SH-SY5Y (cell line): ENCODE measurements around the gene OBSL1.
A peak's percentile ranks its signal among the peaks of the same experiment; 100 is the strongest.

ENCODE experiments used
- GATA2 ChIP-seq: IDR thresholded peaks from 2 replicates; pipeline ENCODE4 v1.6.1; 2011; ENCODE audit warnings: mild to moderate bottlenecking, low read depth, low read length
- GATA3 ChIP-seq: IDR thresholded peaks from 2 replicates; pipeline ENCODE4 v1.6.1; 2011; ENCODE audit warnings: low read depth, mild to moderate bottlenecking, low read length, moderate library complexity

Gene OBSL1

DNA sequence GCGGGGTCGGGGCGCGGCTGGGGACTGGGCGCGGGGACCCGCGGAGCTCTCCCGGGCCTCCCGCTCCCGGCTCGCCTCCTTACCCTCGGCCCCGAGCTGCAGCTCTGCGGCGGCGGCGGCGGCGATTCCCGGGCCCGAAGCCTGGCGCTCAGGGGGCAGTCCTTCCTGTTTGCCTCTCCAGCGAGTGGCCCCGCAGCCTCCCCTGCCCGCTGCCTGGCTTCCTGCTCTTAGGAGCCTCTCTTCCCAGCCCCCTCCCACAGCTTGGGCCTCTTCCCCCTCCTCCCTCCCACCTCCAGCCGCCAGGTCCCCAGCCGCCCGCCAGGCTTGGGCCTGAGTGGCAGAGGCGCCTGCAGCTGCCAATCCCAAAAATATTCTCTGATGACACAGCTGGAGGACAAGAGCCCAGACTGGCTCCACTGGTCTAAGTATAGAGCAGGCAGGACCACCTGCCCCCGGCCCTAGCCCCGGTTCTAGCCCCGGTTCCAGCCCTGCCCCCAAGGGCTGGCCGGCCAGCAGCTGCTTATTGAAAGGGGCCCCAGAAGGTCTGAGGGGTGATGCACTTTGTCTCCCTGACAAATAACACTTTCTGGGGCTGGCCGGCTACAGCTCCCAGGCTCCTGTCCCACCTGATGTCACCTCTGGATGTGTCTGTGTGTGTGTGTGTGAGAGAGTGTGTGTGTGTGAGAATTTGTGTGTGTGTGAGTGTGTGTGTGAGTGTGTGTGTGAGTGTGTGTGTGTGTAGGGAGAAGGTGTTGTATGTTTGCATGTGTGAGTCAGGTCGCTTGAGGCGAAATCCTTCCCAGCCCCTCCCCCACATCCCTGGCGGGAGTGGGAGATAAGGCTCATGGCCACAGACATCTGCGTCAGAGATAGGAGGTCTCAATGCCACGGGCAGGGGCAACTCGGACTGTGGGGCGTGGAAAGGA is at the start of gene OBSL1:
OBSL1 (minus strand) TSS at position 229 of the 926 bp plus-strand sequence. CDS start 307 bp downstream, outside the sequence.
- TF ChIP-seq GATA3 (no peak), GATA2 (peak; percentile 76)

DNA sequence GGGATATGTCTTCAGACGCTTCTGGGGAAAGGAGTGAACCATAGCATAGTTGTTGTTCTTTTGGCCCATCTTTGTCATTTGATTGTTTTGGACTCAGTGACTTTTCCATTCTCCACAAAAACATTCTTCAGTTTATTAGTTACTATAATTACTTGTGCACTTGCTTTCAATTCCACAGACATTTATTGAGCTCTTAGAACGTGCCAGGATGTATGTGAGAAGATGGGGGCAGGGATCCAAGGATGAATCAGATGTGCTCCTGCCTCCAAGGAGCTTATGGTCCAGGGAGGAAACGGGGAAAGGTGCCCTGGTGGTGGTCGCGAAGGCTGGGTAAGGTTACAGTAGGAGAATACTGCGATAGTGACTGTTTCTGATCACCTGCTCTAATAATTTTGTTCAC is 49.2 kb upstream of the OBSL1 start:
- TF ChIP-seq GATA3, result no peak
- no peak for TF ChIP-seq GATA2

DNA sequence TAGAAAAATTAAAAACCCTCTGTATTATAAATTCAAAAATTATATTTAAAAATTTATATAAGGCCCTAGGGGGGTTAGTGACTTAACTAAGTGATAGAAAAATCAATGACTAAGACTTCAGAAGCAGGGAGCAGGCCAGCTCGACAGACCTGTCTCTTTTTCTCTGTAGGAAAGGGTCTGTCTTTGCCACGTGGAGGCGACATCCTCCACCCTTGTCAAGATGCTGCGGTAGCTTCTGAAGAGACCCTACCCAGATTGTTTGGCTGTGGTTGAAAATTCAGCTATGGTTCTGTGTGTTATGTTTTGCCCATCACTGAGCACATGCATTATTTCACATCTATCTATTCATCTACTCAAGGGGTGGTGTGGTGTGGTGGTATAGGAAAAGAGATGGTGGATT is 47.9 kb upstream of the OBSL1 start:
- TF ChIP-seq GATA3, result no peak
- no peak for TF ChIP-seq GATA2

DNA sequence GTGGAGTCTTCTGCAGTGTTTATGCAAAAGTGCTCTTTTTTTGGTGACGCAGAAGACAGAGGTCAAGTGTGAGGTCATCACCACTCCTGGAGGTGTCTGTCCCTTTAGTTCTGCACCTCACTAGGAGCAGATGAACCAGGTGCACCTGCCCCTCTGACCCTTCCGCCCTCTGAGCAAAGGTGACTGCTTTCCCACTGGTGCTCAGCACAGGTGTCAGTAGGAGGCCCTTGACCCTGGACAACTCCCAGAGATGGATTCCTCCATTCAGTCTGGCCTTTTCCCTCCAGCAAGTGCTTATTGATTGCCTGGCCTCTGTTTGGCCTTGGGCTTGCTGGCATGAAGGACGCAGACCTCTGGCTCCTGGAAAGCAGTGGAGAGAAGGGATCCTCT is 47.4 kb upstream of the OBSL1 start:
- TF ChIP-seq GATA3, result no peak
- TF ChIP-seq GATA2, result no peak

DNA sequence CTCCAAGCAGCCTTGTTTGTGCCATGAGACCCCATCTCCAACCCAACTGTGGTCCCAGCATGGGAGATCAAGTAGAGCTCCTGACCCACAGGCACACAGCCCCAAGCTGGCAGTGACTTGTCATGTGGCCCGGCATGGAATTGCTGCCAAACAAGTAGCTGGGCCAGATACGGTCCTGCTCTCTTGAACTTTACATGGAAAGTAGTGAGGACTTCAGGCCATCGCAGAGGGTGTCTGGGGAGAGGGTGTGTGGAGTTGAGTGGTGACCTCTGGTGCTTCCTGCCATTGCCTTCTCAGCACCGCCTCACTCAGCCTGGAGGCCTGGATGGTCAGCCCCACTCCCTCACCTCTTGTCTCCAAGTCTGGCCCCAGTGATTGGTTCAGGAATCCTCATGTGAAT is 45.2 kb upstream of the OBSL1 start:
- TF ChIP-seq GATA3 (no peak), GATA2 (no peak)

DNA sequence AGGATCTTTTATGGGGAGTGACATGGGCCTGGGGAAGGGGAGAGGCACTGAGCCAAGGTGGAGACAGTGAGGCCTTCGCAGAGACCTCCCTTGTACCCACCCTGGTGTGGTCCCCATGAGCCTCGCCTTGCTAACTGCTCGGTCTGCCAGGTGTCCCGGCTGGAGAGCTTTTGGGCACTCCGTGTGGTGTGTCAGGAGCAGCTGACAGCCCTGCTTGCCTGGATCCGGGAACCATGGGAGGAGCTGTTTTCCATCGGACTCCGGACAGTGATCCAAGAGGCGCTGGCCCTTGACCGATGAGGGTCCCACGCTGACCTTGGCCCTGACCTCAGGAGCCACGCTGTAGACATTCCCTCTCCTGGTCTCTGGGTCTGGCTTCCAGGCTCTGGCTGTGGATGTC is 44.6 kb upstream of the OBSL1 start:
- TF ChIP-seq GATA2, result no peak
- TF ChIP-seq GATA3, result no peak

DNA sequence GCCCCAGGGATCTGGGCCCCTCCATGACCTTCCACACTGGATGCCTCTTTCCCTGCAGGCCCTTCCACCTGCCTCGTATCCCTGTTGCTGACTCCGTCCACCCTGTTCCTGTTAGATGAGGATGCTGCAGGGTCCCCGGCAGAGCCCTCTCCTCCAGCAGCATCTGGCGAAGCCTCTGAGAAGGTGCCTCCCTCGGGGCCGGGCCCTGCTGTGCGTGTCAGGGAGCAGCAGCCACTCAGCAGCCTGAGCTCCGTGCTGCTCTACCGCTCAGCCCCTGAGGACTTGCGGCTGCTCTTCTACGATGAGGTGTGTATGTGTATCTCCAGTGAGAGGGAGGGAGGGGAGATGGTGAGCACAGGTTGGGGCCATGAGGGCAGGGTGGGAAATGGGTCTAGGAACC is 43.7 kb upstream of the OBSL1 start:
- no peak for TF ChIP-seq GATA3
- TF ChIP-seq GATA2, result no peak

DNA sequence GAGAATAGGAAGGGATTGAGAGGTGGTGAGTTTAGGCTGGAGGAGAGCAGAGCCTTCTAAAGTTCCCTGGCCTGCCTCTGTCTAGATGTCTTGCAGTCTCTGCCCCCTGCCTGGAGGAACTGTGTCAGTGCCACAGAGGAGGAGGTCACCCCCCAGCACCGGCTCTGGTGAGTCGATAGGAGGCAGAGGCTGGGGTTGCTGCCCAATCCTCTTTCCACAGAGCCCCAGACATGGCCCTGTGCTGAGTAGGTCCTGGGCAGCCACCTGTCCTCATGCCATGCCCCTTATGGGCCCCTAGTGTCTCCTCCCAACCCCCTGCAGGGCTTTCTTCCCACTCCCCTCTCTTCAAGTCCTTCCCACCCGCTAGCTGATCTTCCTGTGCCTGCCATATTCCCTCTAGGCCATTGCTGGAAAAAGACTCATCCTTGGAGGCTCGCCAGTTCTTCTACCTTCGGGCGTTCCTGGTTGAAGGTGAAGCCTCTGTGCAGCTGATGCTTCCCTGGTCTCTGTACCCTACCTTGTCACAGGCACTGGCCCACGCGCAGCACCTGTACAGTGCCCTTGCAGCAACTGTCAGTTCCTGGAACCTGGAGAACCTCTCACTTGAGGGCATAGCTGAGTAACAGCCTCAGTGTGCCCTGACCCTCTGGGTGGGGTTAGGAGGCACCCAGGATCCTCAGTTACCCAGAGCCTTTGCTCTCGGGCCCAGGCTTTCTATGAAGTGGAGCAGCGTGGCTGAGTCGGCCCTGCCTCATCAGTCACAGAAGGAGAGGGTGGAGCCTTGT is 42.9 kb upstream of the OBSL1 start:
- no peak for TF ChIP-seq GATA3
- no peak for TF ChIP-seq GATA2

DNA sequence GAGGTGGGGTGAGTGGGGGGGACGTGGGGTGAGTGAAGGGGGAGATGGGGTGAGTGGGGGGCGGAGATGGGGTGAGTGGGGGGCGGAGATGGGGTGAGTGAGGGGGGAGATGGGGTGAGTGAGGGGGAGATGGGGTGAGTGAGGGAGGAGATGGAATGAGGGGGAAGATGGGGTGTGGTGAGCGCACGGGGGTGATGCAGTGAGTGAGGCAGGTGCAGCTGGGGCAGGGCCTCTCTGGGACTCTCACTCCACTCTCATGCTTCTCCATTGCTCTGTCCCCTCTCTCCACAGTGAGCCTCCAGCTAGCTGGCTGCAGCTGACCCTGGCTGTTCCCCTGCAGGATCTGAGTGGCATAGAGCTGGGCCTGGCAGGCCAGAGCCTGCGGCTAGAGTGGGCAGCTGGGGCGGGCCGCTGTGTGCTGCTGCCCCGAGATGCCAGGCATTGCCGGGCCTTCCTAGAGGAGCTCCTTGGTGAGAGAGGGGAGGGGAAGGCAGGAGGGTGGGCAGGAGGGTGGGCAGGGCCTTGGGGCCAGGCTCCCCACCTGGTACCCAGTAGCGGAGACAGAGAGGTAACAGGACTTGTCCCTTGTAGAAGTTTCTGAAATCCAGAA is 42.2 kb upstream of the OBSL1 start:
- TF ChIP-seq GATA2 (no peak), GATA3 (no peak)

DNA sequence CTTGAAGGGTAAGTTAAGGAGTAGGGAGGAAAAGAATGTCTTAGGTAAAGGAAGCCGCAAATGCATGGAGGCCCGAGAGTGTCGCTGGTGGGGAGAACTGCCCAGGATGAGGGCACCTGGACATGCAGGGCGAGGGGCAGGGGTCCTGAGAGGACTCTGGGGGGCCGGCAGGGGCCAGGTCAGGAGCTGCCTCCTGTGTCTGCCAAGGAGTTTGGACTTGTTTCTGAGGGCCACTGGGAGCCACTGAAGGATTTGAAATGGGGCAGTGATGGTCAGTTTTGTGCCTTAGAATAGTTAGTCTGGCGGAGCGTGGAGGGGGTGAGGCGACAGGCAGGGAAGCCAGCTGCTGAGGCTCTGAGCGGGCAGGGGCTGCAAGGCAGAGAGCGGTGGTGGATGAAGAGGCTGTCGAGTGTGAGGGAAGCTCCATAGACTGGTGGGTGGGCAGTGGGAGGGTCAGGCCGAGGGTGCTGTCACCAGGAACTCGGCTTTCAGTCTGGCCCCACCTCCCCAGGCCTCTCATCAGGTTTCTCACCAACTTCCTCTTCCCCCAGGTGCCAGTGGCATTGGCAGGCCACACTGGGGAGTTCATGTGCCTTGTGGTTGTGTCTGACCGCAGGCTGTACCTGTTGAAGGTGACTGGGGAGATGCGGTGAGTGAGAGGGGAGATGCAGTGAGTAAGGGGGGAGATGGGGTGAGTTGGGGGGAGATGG is 41.4 kb upstream of the OBSL1 start:
- TF ChIP-seq GATA2 (no peak), GATA3 (no peak)

DNA sequence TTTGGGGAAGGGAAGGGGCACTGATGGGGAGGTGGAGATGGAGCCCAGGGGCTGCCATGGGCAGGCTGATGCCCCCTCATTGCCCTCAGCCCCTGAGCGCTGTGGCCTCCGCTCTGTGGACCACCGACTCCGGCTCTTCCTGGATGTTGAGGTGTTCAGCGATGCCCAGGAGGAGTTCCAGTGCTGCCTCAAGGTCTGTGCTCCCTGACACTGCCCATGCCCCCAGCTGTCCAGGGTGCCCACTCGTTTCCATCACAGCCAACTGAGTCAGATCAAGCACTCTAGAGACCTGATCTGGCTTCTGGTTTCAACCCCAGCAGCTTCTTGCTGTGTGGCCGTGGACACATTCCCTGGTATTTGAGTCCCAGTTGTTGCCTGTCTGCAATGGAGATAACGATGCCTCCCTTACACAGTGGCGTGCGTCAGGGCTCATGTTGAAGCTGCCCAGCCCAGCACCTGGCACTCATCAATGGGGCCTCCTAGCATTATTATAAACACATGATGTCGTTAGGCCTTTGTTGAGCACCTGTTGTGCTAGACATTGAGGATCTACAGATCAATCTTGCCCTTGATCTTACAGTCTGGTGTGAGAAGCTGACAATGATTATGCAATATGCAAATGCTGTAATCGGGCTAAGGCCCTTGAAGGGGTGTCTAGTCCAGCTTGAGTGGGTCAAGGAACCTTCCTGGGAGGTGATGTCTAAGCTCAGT is 40.7 kb upstream of the OBSL1 start:
- no peak for TF ChIP-seq GATA3
- no peak for TF ChIP-seq GATA2

DNA sequence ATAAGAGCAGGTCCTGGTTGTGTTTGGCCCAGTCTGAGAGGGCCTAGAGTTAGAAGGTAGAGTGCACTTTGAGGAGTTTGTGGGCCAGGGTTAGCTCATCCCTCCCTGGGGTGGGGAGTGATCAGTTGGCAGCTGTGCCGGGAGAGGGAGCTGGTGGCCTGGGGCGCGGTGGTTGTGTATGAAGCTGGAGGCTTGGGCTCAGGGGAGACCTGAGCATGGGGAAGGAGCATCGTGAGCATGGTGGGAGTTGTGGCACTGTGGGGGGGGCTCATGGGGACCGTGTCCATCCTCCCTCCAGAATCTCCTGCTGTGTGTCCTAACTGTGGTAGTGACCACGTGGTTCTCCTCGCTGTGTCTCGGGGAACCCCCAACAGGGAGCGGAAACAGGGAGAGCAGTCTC is 40.0 kb upstream of the OBSL1 start:
- no peak for TF ChIP-seq GATA2
- TF ChIP-seq GATA3, result no peak

DNA sequence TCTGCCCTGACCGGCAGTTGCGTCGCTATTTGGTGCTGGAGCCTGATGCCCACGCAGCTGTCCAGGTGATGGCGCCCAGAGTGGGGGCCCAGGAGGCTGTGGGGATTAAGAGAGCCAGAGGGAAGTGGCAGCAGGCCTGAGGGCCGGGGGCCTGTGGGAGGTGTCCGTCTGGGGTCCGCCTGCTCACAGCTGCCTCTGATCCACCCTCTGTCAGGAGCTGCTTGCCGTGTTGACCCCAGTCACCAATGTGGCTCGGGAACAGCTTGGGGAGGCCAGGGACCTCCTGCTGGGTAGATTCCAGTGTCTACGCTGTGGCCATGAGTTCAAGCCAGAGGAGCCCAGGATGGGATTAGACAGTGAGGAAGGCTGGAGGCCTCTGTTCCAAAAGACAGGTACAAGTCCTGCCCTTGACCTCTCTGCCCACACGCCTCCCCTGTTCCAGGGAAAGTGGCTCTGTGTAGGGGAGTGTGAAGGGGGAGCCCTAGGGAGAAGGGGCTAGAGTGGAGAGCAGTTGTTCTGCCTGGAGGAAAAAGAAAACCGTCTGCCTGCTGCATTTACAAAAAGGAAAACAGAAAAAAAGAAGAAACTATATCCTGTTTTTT is 37.9 kb upstream of the OBSL1 start:
- TF ChIP-seq GATA3, result no peak
- TF ChIP-seq GATA2, result no peak
